Measurements from ENCODE around the gene IPPK. TPM values are rescaled to one million over a fixed set of nuclear protein-coding genes. Genes with fewer than 3 reads are reported as not detected.

Gene IPPK
- total RNA-seq, 2 experiments from 2014 or later: 12.5 to 15.8 TPM

DNA sequence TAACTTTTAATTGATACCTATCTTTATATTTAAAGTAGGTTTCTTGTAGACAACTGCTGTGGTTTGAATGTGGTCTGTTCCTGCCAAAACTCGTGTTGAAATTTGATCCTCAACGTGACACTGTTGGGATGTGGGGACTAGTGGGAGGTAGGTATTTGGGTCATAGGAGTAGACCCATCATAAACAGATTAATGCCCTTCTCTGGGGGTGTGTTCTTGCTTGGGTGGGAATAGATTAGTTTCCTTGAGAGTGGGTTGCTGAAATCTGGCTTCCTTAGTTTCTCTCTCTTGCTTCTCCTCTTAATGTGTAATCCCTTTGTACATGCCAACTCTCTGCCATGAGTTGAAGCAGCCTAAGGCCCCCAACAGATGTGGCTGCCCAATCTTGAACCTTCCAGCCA lies 34.6 kb upstream of the IPPK start:
- DNase-seq (no peak), ATAC-seq (no peak)
- CTCF ChIA-PET: interaction anchor here (0.9 kb wide), 1 partner anchor 87 kb away, joined by 5 read pairs; no protein-coding TSS in a partner anchor
- H3K4me3 Mint-ChIP-seq: no peak overlapping the region
- intact Hi-C loops (cut with micrococcal nuclease): no loop called here
- POLR2A ChIA-PET: no interaction called here
- no peak overlapping the region for H3K27ac Mint-ChIP-seq
- TF ChIP-seq, protein P1, sequence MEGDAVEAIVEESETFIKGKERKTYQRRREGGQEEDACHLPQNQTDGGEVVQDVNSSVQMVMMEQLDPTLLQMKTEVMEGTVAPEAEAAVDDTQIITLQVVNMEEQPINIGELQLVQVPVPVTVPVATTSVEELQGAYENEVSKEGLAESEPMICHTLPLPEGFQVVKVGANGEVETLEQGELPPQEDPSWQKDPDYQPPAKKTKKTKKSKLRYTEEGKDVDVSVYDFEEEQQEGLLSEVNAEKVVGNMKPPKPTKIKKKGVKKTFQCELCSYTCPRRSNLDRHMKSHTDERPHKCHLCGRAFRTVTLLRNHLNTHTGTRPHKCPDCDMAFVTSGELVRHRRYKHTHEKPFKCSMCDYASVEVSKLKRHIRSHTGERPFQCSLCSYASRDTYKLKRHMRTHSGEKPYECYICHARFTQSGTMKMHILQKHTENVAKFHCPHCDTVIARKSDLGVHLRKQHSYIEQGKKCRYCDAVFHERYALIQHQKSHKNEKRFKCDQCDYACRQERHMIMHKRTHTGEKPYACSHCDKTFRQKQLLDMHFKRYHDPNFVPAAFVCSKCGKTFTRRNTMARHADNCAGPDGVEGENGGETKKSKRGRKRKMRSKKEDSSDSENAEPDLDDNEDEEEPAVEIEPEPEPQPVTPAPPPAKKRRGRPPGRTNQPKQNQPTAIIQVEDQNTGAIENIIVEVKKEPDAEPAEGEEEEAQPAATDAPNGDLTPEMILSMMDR (IDR thresholded peaks at IDR 0.05): no peak
- H3K36me3 Mint-ChIP-seq (ENCODE audit: low read depth): peaks cover 7% of the 10 kb centered on the region
- H3K9me3 Mint-ChIP-seq: no peaks in the 10 kb centered on the region
- peaks cover 14% of the 10 kb centered on the region for H3K4me1 Mint-ChIP-seq (ENCODE audit: low read depth)
- H3K27me3 Mint-ChIP-seq: no peaks in the 10 kb centered on the region

DNA sequence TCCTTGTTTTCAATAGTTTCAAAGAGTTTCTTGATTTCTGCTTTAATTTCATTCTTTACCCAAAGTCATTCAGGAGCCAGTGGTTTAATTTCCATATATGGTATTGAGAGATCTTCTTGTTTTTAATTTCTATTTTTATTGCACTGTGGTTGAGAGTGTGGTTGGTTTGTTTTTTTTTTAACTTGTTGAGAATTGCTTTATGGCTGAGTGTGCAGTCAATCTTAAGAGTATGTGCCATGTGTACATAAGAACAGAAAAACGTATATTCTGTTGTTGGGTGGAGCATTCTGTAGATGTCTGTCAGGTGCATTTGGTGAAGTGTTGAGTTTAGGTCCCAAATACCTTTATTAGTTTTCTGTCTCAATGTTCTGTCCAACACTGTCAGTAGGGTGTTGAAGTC lies 26.7 kb upstream of the IPPK start:
- Mint-ChIP-seq H3K4me3 (no peak overlapping the region), H3K27me3 (no peaks in the 10 kb centered on the region), H3K4me1 (ENCODE audit: low read depth) (peaks cover 7% of the 10 kb centered on the region), H3K27ac (no peak overlapping the region), H3K9me3 (peaks cover 35% of the 10 kb centered on the region), H3K36me3 (ENCODE audit: low read depth) (peaks cover 2% of the 10 kb centered on the region)
- TF ChIP-seq, protein P1 (IDR thresholded peaks at IDR 0.05): no peak
- ATAC-seq (no peak), DNase-seq (no peak)
- POLR2A ChIA-PET: interaction anchor here (1.0 kb wide), 1 partner anchor 16 kb away, joined by 3 read pairs; no protein-coding TSS in a partner anchor
- intact Hi-C loops (cut with micrococcal nuclease): no loop called here
- CTCF ChIA-PET: no interaction called here

DNA sequence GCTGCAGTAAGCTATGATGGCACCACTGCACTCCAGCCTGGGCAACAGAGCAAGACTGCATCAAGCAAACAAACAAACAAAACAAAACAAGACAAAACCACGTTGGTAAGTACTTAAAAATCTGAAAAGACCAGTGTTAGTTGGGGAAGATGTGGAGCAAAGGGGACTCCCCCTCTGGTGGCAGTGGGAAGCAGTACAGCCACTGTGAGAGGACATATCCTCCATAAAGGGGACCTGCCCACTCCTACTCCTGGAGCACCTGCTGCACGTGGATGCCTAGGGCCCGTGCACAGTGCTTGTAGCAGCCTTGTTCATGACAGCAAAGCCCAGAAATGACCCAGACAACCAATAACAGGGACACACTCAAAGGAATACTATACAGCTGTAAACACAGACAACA lies 17.0 kb upstream of the IPPK start:
- TF ChIP-seq, protein P1 (IDR thresholded peaks at IDR 0.05): no peak
- H3K27me3 Mint-ChIP-seq: no peaks in the 10 kb centered on the region
- ATAC-seq (no peak), DNase-seq (no peak)
- no peaks in the 10 kb centered on the region for H3K36me3 Mint-ChIP-seq (ENCODE audit: low read depth)
- H3K27ac Mint-ChIP-seq: no peak overlapping the region
- no peak overlapping the region for H3K4me3 Mint-ChIP-seq
- H3K4me1 Mint-ChIP-seq (ENCODE audit: low read depth): no peaks in the 10 kb centered on the region
- CTCF ChIA-PET: no interaction called here
- intact Hi-C loops (cut with micrococcal nuclease): no loop called here
- peaks cover 10% of the 10 kb centered on the region for H3K9me3 Mint-ChIP-seq
- POLR2A ChIA-PET: no interaction called here

DNA sequence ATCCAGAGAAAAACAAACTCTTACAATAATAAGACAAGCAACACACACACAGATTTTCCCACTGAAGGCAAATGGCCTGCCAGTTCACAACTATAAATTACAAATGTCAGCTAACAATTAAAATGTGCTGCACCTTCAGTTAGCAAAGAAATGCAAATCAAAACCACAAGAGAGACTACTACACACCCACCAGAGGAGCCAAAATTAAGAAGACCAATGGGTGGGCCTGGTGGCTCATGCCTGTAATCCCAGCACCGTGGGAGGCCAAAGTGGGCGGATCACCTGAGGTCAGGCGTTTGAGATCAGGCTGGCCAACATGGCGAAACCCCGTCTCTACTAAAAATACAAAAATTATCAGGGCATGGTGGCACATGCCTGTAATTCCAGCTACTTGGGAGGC lies 15.1 kb upstream of the IPPK start:
- Mint-ChIP-seq H3K27ac (no peak overlapping the region), H3K4me3 (no peak overlapping the region), H3K36me3 (ENCODE audit: low read depth) (no peaks in the 10 kb centered on the region), H3K9me3 (peaks cover under 1% of the 10 kb centered on the region), H3K27me3 (no peaks in the 10 kb centered on the region), H3K4me1 (ENCODE audit: low read depth) (no peaks in the 10 kb centered on the region)
- DNase-seq: no peak
- TF ChIP-seq, protein P1 (IDR thresholded peaks at IDR 0.05): no peak
- ChIA-PET CTCF (no interaction called here), POLR2A (no interaction called here)
- intact Hi-C loops (cut with micrococcal nuclease): no loop called here
- no peak for ATAC-seq

- Mint-ChIP-seq H3K9me3 (no peaks in the 10 kb centered on the region), H3K36me3 (ENCODE audit: low read depth) (no peaks in the 10 kb centered on the region), H3K27ac (no peak overlapping the region), H3K4me3 (no peak overlapping the region), H3K27me3 (no peaks in the 10 kb centered on the region), H3K4me1 (ENCODE audit: low read depth) (no peaks in the 10 kb centered on the region)
- intact Hi-C loops (cut with micrococcal nuclease): no loop called here
- ATAC-seq (no peak), DNase-seq (no peak)
- POLR2A ChIA-PET: no interaction called here
- TF ChIP-seq, protein P1 (IDR thresholded peaks at IDR 0.05): no peak
- CTCF ChIA-PET: no interaction called here
These were observed 12.3 kb upstream of the IPPK start for GRCh38 chr9:92682269-92682668.

All from activated CD8-positive, alpha-beta T cell treated with anti-CD3 and anti-CD28 coated beads for 36 hours (primary cell).